ENCODE data around the gene NHERF2.

Gene NHERF2

DNA sequence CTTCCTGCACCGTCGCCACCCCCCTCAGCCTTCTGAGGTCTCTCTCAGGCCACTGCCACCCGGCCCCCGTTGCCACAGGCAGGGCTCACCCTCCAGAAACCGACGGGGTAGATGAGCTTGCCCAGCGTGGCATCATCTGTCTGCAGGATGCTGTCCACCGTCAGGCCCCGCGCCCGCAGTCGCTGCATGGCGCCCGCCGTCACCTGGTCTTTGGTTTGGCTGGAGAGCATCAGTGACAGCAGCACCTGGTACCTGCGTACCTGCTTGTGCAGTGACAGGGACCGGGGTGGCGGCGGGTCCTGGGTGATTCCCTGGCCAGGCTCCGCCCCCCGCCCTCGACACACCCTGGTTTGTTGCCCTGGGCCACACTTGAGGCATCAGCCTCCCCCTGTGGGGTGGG lies 17.8 kb downstream of the NHERF2 start:
- Histone ChIP-seq H2AFZ (ENCODE audit: low read length) (no peak overlapping the region), H3K4me1 (ENCODE audit: low read length) (peaks cover 4% of the 10 kb centered on the region), H3K9me2 (replicated peaks; ENCODE audit: insufficient read depth, low read length) (no peaks in the 10 kb centered on the region), H3K4me3 (ENCODE audit: low read length) (no peak overlapping the region), H4K20me1 (ENCODE audit: insufficient read depth, low read length) (no peaks in the 10 kb centered on the region), H3K9ac (ENCODE audit: low read length) (no peak overlapping the region), H3K27ac (ENCODE audit: low read length) (no peak overlapping the region), H3K79me2 (ENCODE audit: low read length) (peaks cover 22% of the 10 kb centered on the region), H3K27me3 (replicated peaks; ENCODE audit: insufficient read depth, low read length) (no peaks in the 10 kb centered on the region), H3K4me2 (ENCODE audit: low read depth, low read length) (no peak overlapping the region), H3K36me3 (replicated peaks; ENCODE audit: insufficient read depth, low read length) (no peaks in the 10 kb centered on the region), H3K9me3 (replicated peaks; ENCODE audit: insufficient read depth, low read length) (no peaks in the 10 kb centered on the region), H3F3A (ENCODE audit: insufficient read depth, low read length) (no peaks in the 10 kb centered on the region)
- no peak for DNase-seq
- TF ChIP-seq EZH2phosphoT487 (IDR thresholded peaks at IDR 0.05; ENCODE audit: low read length) = no peak
- TF ChIP-seq, protein P1, sequence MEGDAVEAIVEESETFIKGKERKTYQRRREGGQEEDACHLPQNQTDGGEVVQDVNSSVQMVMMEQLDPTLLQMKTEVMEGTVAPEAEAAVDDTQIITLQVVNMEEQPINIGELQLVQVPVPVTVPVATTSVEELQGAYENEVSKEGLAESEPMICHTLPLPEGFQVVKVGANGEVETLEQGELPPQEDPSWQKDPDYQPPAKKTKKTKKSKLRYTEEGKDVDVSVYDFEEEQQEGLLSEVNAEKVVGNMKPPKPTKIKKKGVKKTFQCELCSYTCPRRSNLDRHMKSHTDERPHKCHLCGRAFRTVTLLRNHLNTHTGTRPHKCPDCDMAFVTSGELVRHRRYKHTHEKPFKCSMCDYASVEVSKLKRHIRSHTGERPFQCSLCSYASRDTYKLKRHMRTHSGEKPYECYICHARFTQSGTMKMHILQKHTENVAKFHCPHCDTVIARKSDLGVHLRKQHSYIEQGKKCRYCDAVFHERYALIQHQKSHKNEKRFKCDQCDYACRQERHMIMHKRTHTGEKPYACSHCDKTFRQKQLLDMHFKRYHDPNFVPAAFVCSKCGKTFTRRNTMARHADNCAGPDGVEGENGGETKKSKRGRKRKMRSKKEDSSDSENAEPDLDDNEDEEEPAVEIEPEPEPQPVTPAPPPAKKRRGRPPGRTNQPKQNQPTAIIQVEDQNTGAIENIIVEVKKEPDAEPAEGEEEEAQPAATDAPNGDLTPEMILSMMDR (IDR thresholded peaks at IDR 0.05; ENCODE audit: low read length) = no peak
- no peak for TF ChIP-seq EZH2 (optimal IDR thresholded peaks at IDR 0.05; ENCODE audit: low read depth, low read length)

DNA sequence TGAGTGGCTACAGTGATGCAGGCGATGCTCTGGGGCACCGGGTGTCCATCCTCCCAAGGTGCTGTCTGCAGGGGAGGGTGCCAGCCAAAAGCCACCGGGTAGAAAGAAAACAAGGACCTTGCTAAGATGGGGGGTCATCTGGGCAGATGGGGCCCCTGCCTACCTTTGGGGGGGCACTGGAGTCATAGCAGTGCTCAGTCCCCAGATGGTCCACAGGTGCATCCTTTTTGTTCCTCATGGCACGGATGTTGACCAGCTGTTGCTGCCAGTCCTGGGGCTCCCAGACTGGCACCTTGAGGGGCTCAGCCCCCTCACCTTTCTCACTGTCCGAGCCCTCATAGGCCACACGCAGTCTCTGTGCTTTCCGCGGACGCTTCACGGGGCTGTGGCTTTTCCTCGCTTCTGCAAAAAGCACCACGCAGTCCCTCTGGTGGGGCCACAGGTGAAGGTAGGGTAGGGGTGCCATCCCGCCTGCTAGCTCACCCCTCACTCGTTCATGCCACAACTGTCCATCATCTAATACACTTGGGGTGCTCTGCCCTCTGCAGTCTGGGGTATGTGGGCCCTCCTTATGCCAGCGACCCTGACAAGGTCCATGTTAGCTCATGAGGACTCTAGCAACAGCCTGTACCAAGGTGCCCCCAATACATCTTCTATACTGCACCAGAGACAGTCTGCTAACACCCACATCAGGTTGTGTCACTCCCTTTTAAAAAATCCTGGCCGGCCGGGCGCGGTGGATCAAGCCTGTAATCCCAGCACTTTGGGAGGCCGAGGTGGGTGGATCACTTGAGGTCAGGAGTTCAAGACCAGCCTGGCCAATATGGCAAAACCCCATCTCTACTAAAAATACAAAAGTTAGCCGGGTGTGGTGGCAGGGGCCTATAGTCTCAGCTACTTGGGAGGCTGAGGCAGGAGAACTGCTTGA lies 19.5 kb downstream of the NHERF2 start:
- Histone ChIP-seq H3K27ac (ENCODE audit: low read length) (no peak overlapping the region), H3F3A (ENCODE audit: insufficient read depth, low read length) (no peaks in the 10 kb centered on the region), H3K4me1 (ENCODE audit: low read length) (peaks cover 4% of the 10 kb centered on the region), H3K27me3 (replicated peaks; ENCODE audit: insufficient read depth, low read length) (no peaks in the 10 kb centered on the region), H3K36me3 (replicated peaks; ENCODE audit: insufficient read depth, low read length) (no peaks in the 10 kb centered on the region), H3K9me2 (replicated peaks; ENCODE audit: insufficient read depth, low read length) (no peaks in the 10 kb centered on the region), H3K9ac (ENCODE audit: low read length) (no peak overlapping the region), H3K79me2 (ENCODE audit: low read length) (peaks cover 25% of the 10 kb centered on the region), H4K20me1 (ENCODE audit: insufficient read depth, low read length) (no peaks in the 10 kb centered on the region), H3K4me2 (ENCODE audit: low read depth, low read length) (peak overlapping the region; percentile 88; the same call in 1 of the 2 replicates), H2AFZ (ENCODE audit: low read length) (no peak overlapping the region), H3K4me3 (ENCODE audit: low read length) (no peak overlapping the region), H3K9me3 (replicated peaks; ENCODE audit: insufficient read depth, low read length) (no peaks in the 10 kb centered on the region)
- no peak for DNase-seq
- no peak for TF ChIP-seq EZH2phosphoT487 (IDR thresholded peaks at IDR 0.05; ENCODE audit: low read length)
- no peak for TF ChIP-seq EZH2 (optimal IDR thresholded peaks at IDR 0.05; ENCODE audit: low read depth, low read length)
- TF ChIP-seq, protein P1 (IDR thresholded peaks at IDR 0.05; ENCODE audit: low read length) = no peak

DNA sequence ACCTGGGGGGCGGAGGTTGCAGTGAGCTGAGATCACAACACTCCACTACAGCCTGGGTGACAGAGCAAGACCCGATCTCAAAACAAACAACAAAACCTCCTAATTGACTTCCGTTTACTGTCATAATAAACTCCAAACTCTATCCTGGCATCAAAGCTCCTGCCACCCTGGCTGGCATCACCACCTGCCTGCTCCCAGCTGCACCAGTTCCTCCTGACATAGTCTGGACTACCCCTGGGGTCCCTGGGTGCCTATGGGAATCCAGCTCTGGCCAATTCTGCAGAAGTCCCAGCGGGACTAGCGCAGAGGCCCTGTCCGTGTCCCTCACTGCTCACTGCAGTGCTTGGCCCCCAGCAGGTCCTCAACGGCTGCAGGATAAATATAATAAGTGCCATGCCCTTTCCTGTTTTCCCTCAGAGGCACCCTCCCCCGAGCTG lies 20.2 kb downstream of the NHERF2 start:
- H3K9me2 ChIP-seq (replicated peaks; ENCODE audit: insufficient read depth, low read length) = no peaks in the 10 kb centered on the region
- H3K4me1 ChIP-seq (ENCODE audit: low read length) = peaks cover 4% of the 10 kb centered on the region
- no peaks in the 10 kb centered on the region for H3K9me3 ChIP-seq (replicated peaks; ENCODE audit: insufficient read depth, low read length)
- no peaks in the 10 kb centered on the region for H3K36me3 ChIP-seq (replicated peaks; ENCODE audit: insufficient read depth, low read length)
- H3K4me2 ChIP-seq (ENCODE audit: low read depth, low read length) = peak overlapping the region; percentile 88
- peak overlapping the region; percentile 88 for H2AFZ ChIP-seq (ENCODE audit: low read length)
- no peaks in the 10 kb centered on the region for H3K27me3 ChIP-seq (replicated peaks; ENCODE audit: insufficient read depth, low read length)
- H3F3A ChIP-seq (ENCODE audit: insufficient read depth, low read length) = no peaks in the 10 kb centered on the region
- no peak overlapping the region for H3K27ac ChIP-seq (ENCODE audit: low read length)
- H4K20me1 ChIP-seq (ENCODE audit: insufficient read depth, low read length) = no peaks in the 10 kb centered on the region
- TF ChIP-seq EZH2phosphoT487 (IDR thresholded peaks at IDR 0.05; ENCODE audit: low read length) = no peak
- no peak for TF ChIP-seq EZH2 (optimal IDR thresholded peaks at IDR 0.05; ENCODE audit: low read depth, low read length)
- TF ChIP-seq, protein P1 (IDR thresholded peaks at IDR 0.05; ENCODE audit: low read length) = no peak
- peak overlapping the region; percentile 89 for H3K4me3 ChIP-seq (ENCODE audit: low read length)
- peaks cover 25% of the 10 kb centered on the region for H3K79me2 ChIP-seq (ENCODE audit: low read length)
- DNase-seq = no peak
- peak overlapping the region; percentile 65; the same call in 1 of the 2 replicates for H3K9ac ChIP-seq (ENCODE audit: low read length)
